B cell (primary cell): Measurements from ENCODE around the gene GPR27.

ENCODE experiments used
- EZH2 ChIP-seq: IDR thresholded peaks from 2 replicates; pipeline ENCODE4 v1.6.1; 2012; ENCODE audit warnings: borderline replicate concordance, low read depth, mild to moderate bottlenecking, moderate library complexity, low read length; ENCODE audit not compliant: insufficient read depth, poor library complexity, severe bottlenecking
- TF ChIP-seq, protein P1 (sequence below): fragments of 200-600 bp; IDR thresholded peaks from one replicate; pipeline ENCODE4 v1.8.0; 2022; ENCODE audit warnings: antibody characterized with exemption, mild to moderate bottlenecking

DNA sequence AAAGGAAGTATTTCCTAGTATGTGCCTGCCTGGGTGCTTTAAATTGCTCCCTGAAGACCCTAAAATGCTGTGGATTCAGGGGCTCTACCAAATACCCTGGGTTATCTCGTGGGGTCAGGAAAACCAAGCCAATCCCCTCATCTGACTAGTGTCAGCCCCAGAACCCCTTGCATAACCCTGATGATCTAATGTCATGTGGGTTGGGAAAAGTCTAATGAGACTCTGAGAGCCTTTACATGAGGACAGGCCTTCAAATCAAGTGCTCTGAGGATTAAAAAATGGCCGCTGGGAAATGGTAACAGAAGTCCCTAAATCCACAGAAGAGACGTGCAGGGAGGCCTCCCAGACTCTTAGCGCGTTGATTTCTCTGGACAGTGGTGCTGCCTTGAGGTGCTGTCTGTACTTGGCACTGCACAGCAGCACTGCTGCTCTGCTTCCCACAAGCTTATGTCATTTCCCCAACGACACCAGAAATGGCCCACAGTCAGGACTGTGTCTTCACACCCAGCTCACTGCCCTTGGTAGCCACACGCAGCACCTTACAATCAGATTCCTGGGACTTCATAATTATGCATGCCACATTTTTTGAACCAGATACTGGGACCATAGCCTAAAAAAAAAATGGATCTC lies 45.1 kb upstream of the GPR27 start:
- TF ChIP-seq, protein P1, sequence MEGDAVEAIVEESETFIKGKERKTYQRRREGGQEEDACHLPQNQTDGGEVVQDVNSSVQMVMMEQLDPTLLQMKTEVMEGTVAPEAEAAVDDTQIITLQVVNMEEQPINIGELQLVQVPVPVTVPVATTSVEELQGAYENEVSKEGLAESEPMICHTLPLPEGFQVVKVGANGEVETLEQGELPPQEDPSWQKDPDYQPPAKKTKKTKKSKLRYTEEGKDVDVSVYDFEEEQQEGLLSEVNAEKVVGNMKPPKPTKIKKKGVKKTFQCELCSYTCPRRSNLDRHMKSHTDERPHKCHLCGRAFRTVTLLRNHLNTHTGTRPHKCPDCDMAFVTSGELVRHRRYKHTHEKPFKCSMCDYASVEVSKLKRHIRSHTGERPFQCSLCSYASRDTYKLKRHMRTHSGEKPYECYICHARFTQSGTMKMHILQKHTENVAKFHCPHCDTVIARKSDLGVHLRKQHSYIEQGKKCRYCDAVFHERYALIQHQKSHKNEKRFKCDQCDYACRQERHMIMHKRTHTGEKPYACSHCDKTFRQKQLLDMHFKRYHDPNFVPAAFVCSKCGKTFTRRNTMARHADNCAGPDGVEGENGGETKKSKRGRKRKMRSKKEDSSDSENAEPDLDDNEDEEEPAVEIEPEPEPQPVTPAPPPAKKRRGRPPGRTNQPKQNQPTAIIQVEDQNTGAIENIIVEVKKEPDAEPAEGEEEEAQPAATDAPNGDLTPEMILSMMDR = no peak
- no peak for TF ChIP-seq EZH2
